ENCODE data around the gene STAT1. TPM values are rescaled to one million over a fixed set of nuclear protein-coding genes. Genes with fewer than 3 reads are reported as not detected.

Gene STAT1
- polyA plus RNA-seq, 3 donors = 51.3 to 126 (median 110) TPM

DNA sequence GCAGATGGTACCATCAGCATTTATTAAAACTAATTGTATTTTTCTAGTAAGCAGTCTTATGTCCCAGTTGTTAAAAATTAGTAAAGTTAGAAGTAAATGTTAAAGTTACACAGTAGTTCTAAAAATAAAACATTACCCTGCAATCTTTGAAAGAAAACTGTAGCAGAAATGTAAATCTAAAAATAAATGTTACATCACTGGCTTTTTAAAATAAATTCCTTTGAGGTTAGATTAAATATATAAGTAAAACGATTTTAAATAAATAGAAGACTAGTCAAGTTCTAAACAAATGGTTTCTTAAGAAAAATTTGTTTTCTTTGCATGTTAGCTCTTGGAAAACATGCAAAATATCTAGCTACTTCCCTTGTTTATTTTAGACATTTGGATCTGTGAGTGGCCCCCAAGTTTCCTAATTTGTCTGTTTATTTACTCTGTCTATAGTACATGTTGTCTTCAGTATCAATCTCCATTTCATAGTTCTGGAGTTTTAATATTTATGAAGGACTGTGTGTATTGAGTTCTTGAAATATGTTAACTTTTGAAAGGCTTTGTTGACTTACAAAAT, 75.1 kb downstream of the STAT1 start:
- no CpG with 5 or more reads among the region's 1 CpG for WGBS (ENCODE audit: insufficient coverage)
- no peak overlapping the region for H3K27ac ChIP-seq (ENCODE audit: low read depth in 1 of 2, low read length in 2 of 2)
- H3K4me1 ChIP-seq (ENCODE audit: control insufficient read depth in 1 of 2, insufficient read depth in 2 of 2, low read length in 2 of 2) = no peaks in the 10 kb centered on the region
- no peak overlapping the region for H2AFZ ChIP-seq (ENCODE audit: insufficient read depth, low read depth, low read length, poor library complexity, severe bottlenecking)
- no peaks in the 10 kb centered on the region for H3K9me3 ChIP-seq (replicated peaks in 1 of 2; ENCODE audit: control insufficient read depth in 1 of 2, insufficient read depth in 1 of 2, low read length in 2 of 2)
- H3K27me3 Mint-ChIP-seq (ENCODE audit: low read depth in 3 of 3) = no peaks in the 10 kb centered on the region
- H3K27me3 ChIP-seq (ENCODE audit: control insufficient read depth in 2 of 2, insufficient read depth in 2 of 2, low read length in 2 of 2) = no peaks in the 10 kb centered on the region
- no peak overlapping the region for H3K27ac Mint-ChIP-seq
- no peaks in the 10 kb centered on the region for H3K9me3 Mint-ChIP-seq
- no peaks in the 10 kb centered on the region for H3K79me2 ChIP-seq (ENCODE audit: insufficient read depth, low read length)
- peaks cover 8 to 14% of the 10 kb centered on the region in 2 donors for H3K36me3 Mint-ChIP-seq
- no peak overlapping the region for H3K4me3 Mint-ChIP-seq
- intact Hi-C loops (cut with micrococcal nuclease) = no loop called here
- peaks cover 0 to 12% of the 10 kb centered on the region in 2 donors for H3K36me3 ChIP-seq (replicated peaks in 1 of 2; ENCODE audit: control insufficient read depth in 1 of 2, insufficient read depth in 2 of 2, low read length in 2 of 2)
- H3K4me3 ChIP-seq (replicated peaks in 1 of 3; ENCODE audit: low read depth in 2 of 3, low read length in 3 of 3) = no peak overlapping the region
- TF ChIP-seq, protein P1, sequence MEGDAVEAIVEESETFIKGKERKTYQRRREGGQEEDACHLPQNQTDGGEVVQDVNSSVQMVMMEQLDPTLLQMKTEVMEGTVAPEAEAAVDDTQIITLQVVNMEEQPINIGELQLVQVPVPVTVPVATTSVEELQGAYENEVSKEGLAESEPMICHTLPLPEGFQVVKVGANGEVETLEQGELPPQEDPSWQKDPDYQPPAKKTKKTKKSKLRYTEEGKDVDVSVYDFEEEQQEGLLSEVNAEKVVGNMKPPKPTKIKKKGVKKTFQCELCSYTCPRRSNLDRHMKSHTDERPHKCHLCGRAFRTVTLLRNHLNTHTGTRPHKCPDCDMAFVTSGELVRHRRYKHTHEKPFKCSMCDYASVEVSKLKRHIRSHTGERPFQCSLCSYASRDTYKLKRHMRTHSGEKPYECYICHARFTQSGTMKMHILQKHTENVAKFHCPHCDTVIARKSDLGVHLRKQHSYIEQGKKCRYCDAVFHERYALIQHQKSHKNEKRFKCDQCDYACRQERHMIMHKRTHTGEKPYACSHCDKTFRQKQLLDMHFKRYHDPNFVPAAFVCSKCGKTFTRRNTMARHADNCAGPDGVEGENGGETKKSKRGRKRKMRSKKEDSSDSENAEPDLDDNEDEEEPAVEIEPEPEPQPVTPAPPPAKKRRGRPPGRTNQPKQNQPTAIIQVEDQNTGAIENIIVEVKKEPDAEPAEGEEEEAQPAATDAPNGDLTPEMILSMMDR (IDR thresholded peaks at IDR 0.05) = no peak
- no peak overlapping the region for H3K4me2 ChIP-seq (replicated peaks; ENCODE audit: extremely low read depth, low read length, poor library complexity, severe bottlenecking)
- H3K9ac ChIP-seq (ENCODE audit: insufficient read depth, low read length, poor library complexity, severe bottlenecking) = no peak overlapping the region
- no peaks in the 10 kb centered on the region for H4K20me1 ChIP-seq (ENCODE audit: insufficient read depth, low read length)
- peaks cover 3% of the 10 kb centered on the region for H3K4me1 Mint-ChIP-seq
- DNase-seq = no peak

DNA sequence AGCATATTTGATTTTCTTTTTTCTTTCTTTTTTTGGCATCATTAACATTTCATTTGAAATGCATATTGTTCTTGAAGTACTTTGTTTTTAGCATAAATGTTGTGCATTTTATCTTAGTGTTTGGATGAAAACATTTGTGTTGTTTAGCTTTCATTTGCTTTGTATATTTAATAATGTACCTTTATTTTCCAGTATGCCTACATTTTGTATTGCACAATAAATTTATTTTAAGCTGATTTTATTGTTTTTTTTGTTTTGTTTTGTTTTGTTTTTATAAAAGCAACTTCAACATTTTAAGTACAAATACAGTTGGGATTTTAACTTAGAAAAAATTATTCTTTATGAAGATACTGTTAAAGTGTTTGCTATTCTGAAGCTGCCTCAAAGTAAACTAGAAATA, 78.9 kb downstream of the STAT1 start:
- Mint-ChIP-seq H3K27ac (no peak overlapping the region), H3K9me3 (no peaks in the 10 kb centered on the region)

More for the DNA sequence above, 78.9 kb downstream of the STAT1 start:
- Histone ChIP-seq H3K27me3 (ENCODE audit: control insufficient read depth in 2 of 2, insufficient read depth in 2 of 2, low read length in 2 of 2) (no peaks in the 10 kb centered on the region), H3K79me2 (ENCODE audit: insufficient read depth, low read length) (no peaks in the 10 kb centered on the region), H3K9ac (ENCODE audit: insufficient read depth, low read length, poor library complexity, severe bottlenecking) (no peak overlapping the region), H3K4me3 (replicated peaks in 1 of 3; ENCODE audit: low read depth in 2 of 3, low read length in 3 of 3) (no peak overlapping the region), H4K20me1 (ENCODE audit: insufficient read depth, low read length) (no peaks in the 10 kb centered on the region), H3K4me1 (ENCODE audit: control insufficient read depth in 1 of 2, insufficient read depth in 2 of 2, low read length in 2 of 2) (no peaks in the 10 kb centered on the region), H3K9me3 (replicated peaks in 1 of 2; ENCODE audit: control insufficient read depth in 1 of 2, insufficient read depth in 1 of 2, low read length in 2 of 2) (no peaks in the 10 kb centered on the region), H3K27ac (ENCODE audit: low read depth in 1 of 2, low read length in 2 of 2) (no peak overlapping the region), H2AFZ (ENCODE audit: insufficient read depth, low read depth, low read length, poor library complexity, severe bottlenecking) (no peak overlapping the region), H3K36me3 (replicated peaks in 1 of 2; ENCODE audit: control insufficient read depth in 1 of 2, insufficient read depth in 2 of 2, low read length in 2 of 2) (peaks cover 20 to 46% of the 10 kb centered on the region in 2 donors), H3K4me2 (replicated peaks; ENCODE audit: extremely low read depth, low read length, poor library complexity, severe bottlenecking) (no peak overlapping the region)
- intact Hi-C loops (cut with micrococcal nuclease) = no loop called here
- DNase-seq = no peak
- Mint-ChIP-seq H3K36me3 (peaks cover 23 to 37% of the 10 kb centered on the region in 2 donors), H3K4me3 (no peak overlapping the region), H3K27me3 (ENCODE audit: low read depth in 3 of 3) (no peaks in the 10 kb centered on the region), H3K4me1 (peaks cover 3% of the 10 kb centered on the region)
- TF ChIP-seq, protein P1 (IDR thresholded peaks at IDR 0.05) = no peak

Data from CD14-positive monocyte (primary cell).